A549 treated with dexamethasone at 1 μM for 4 hours (cell line): Measurements from ENCODE around the gene E2F8. TPM values are rescaled to one million over a fixed set of nuclear protein-coding genes. Genes with fewer than 3 reads are reported as not detected.

ENCODE experiments used
- total RNA-seq: library from RNA; stranded (reverse); fragments of 200-300 nt; extraction: Qiagen RNA extraction; gene quantifications from 5 replicates; pipeline ENCODE4 v1.2.3, GENCODE V29; 2022

Gene E2F8
- 5.4 to 6.9 TPM (median 6.1 TPM) in 5 replicates for total RNA-seq

GRCh38 chr11:19240420-19241259 is at the start of gene E2F8:
Gene E2F8, minus strand, starts transcription at chr11:19240945. Its CDS starts 824 bp downstream, at chr11:19240121.

GRCh38 chr11:19201737-19202605 is 38.8 kb downstream of the E2F8 start, which contains the start of gene CSRP3:
Gene CSRP3, minus strand, starts transcription at chr11:19201983. Its CDS starts 9,535 bp downstream, at chr11:19192448.

Other genes with a start within 250 kb of the E2F8 start
- not detected in 5 replicates for gene MRGPRX2, start 180.2 kb downstream of the E2F8 start, total RNA-seq
- 12.9 to 17.8 TPM (median 16.2 TPM) in 5 replicates for gene ZDHHC13, start 123.8 kb downstream of the E2F8 start, total RNA-seq
- gene CSRP3, start 39.0 kb downstream of the E2F8 start, total RNA-seq: not detected in 5 replicates